Ovary (tissue), 9 donors: Measurements from ENCODE around the gene CDC42EP1. TPM values are rescaled to one million over a fixed set of nuclear protein-coding genes. Genes with fewer than 3 reads are reported as not detected.

Source experiments
- DNase-seq, 5 donors: peaks; one replicate each; pipeline ENCODE4 v3.0.0-alpha.2; 2019 to 2020
- H3K27ac ChIP-seq, 2 donors: fragments of 200-600 bp; one replicate each; pipeline versions ENCODE4 v1.5.1 to v1.8.0; 2019 to 2022
- H3K27me3 ChIP-seq: fragments of 200-600 bp; one replicate; pipeline ENCODE4 v1.8.0; 2022
- H3K36me3 ChIP-seq: fragments of 200-600 bp; sonication (generic); one replicate; pipeline ENCODE4 v1.5.1; 2019
- H3K4me1 ChIP-seq: one replicate; pipeline ENCODE4 v1.8.1; 2013; ENCODE audit warnings: mild to moderate bottlenecking, moderate library complexity; ENCODE audit not compliant: insufficient read depth
- H3K4me3 ChIP-seq: fragments of 200-600 bp; sonication (generic); one replicate; pipeline ENCODE4 v1.5.1; 2017
- H3K9me3 ChIP-seq, 2 donors: fragments of 200-600 bp in 1 of 2; sonication (generic) in 1 of 2; one replicate each; pipeline versions ENCODE4 v1.5.1 to v1.8.1; 2013 to 2019; ENCODE audit warnings: mild to moderate bottlenecking in 1 of 2, moderate library complexity in 1 of 2
- CTCF ChIP-seq, 3 donors: fragments of 450-650 bp in 2 of 3; fragments of 200-600 bp in 1 of 3; IDR thresholded peaks; one replicate each; pipeline versions ENCODE4 v1.5.1 to v1.8.0; 2016 to 2022; ENCODE audit warnings: antibody characterized with exemption in 3 of 3, mild to moderate bottlenecking in 1 of 3
- EP300 ChIP-seq: sonication (generic); formaldehyde crosslinking; IDR thresholded peaks from one replicate; pipeline ENCODE4 v1.6.1; 2017; ENCODE audit warnings: antibody characterized with exemption
- POLR2A ChIP-seq: fragments of 450-650 bp; IDR thresholded peaks from one replicate; pipeline ENCODE4 v1.6.1; 2017; ENCODE audit warnings: antibody characterized with exemption, mild to moderate bottlenecking, moderate library complexity
- WGBS, 3 donors: extraction: QIAGEN DNeasy Blood & Tissue Kit in 1 of 3; methylation state at CpG; one replicate each; pipeline versions ENCODE4 v1.1.5 to v1.1.7; 2013 to 2017; 5-methylcytosine and 5-hydroxymethylcytosine counted together
- intact Hi-C, 4 donors: fragments of 100-400 bp; cut with DNase I; formaldehyde crosslinking; loops; one replicate each; pipeline versions ENCODE4 v1.11.0 to v1.15.1; 2022 to 2023
- polyA plus RNA-seq, 2 donors: library from polyadenylated mRNA; stranded (reverse); fragments of 200-250 nt in 1 of 2; fragments of 350-450 nt in 1 of 2; fragmentation: Illumina TruSeq in 1 of 2; extraction: RNeasy Lipid Tissue Mini Kit (QIAGEN cat#74804) in 1 of 2; gene quantifications; one replicate each; pipeline ENCODE4 v1.2.3, GENCODE V29; 2013 to 2014
- total RNA-seq, 7 donors: library from RNA; depleted of rRNA in 2 of 7; stranded (reverse); fragments of >200 nt in 2 of 7; fragmentation: NEBNext Ultra II Directional in 3 of 7; extraction: Animal tissue kit (Norgen Biotek cat#: 25700) in 3 of 7; gene quantifications; one replicate each; pipeline versions ENCODE4 v1.1.0 to v1.2.4, GENCODE V29; 2016 to 2023
- donor health status: DM: no; HTN: no; CAD: no; lungs with moderate emphysema.
- donor health status: DM: no; HTN: no; CAD: no.
- donor health status: Bipolar disorder and iron deficiency.
- donor health status: DM: yes; HTN: yes; CAD: no.
- donor health status: DM: no; HTN: no; CAD: no.
- donor health status: DM: yes; HTN: yes; CAD: no.

CDC42EP1 gene
- total and polyA plus RNA-seq, 9 donors, result 3.4 to 125 (median 71.8) TPM

- peaks cover 20% of the 10 kb centered on the region for H3K4me1 ChIP-seq
- peak in 2 of 5 donors; percentile 37 to 43 for DNase-seq
- H3K27ac ChIP-seq, result peak overlapping the region in 1 of 2 donors; percentile 25
- intact Hi-C loops, result loop anchor here (2.0 kb wide), 3 partner anchors 22 to 28 kb away; no protein-coding TSS in a partner anchor
- TF ChIP-seq CTCF (IDR thresholded peaks at IDR 0.05) (no peak), EP300 (no peak), POLR2A (no peak)
- H3K27me3 ChIP-seq, result no peaks in the 10 kb centered on the region
- no peaks in the 10 kb centered on the region for H3K9me3 ChIP-seq
- 76 to 81% (median 77%) methylated on average over 25 to 28 of the region's 28 CpGs for WGBS, 3 donors
- no peak overlapping the region for H3K4me3 ChIP-seq
- peaks cover 4% of the 10 kb centered on the region for H3K36me3 ChIP-seq
These were observed 6.1 kb downstream of the CDC42EP1 start for GRCh38 chr22:37566329-37566837.

DNA sequence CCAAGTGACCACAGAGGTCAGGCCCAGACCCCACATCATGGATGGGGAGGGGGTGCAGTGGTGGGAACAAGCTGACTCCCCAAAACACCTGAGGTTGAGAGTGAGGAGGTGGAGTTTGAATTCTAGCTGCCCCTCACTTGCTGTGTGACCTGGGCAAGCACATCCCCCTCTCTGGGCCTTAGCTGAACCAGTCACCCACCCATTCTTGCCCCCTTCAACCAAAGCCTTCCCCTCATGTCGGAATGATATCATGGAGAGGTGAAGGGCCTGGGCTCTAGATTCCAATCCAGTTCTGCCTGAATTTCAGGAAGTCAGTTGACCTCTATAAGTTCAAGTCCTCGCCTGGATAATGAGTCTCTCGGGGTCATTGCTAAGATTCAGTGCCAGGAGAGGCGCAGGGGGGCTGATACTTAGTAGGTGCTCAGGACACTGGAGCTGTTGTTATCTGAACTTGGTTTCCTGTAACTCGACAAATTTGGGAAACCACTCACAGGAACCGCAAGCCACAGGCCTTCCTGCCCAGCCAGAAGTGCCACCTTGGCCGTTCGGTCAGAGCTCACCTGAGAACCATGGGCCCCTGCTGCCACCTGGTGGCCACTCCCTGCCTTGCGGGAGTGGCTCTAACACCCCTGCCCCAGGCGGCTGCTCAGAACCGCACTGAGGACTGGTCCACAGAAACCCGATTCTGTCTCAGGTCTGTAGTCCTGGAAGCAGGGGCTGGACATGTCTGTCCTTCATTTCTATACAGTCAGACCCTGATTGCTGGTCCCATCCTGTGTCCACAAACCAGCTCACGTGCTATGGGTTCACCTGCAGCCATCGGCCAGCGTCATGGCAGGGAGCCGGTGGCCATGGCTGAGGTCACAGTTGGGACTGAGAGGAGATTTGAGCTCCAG is 6.9 kb downstream of the CDC42EP1 start:
- DNase-seq, result peak; percentile 71 to 89 (median 87)
- intact Hi-C loops, result loop anchor here (2.0 kb wide), 3 partner anchors 22 to 28 kb away; no protein-coding TSS in a partner anchor
- Histone ChIP-seq H3K4me3 (no peak overlapping the region), H3K4me1 (peaks cover 17% of the 10 kb centered on the region), H3K27ac (peak overlapping the region in 1 of 2 donors; percentile 25), H3K36me3 (peaks cover 4% of the 10 kb centered on the region), H3K9me3 (no peaks in the 10 kb centered on the region), H3K27me3 (no peaks in the 10 kb centered on the region)
- TF ChIP-seq POLR2A (no peak), EP300 (no peak), CTCF (IDR thresholded peaks at IDR 0.05) (peak; percentile 87 to 96 (median 92))
- 44 to 56% (median 51%) methylated on average over 16 of the region's 16 CpGs for WGBS, 3 donors

GRCh38 chr22:37568012-37568411 is 7.7 kb downstream of the CDC42EP1 start:
- H3K27ac ChIP-seq, result no peak overlapping the region
- intact Hi-C loops, result no loop called here
- 83 to 85% (median 84%) methylated on average over 14 to 15 of the region's 15 CpGs for WGBS, 3 donors

More at GRCh38 chr22:37568012-37568411, 7.7 kb downstream of the CDC42EP1 start:
- DNase-seq, result peak in 2 of 5 donors; percentile 26 to 41
- H3K4me1 ChIP-seq, result peaks cover 15% of the 10 kb centered on the region
- H3K36me3 ChIP-seq, result peaks cover 4% of the 10 kb centered on the region
- TF ChIP-seq EP300 (no peak), CTCF (IDR thresholded peaks at IDR 0.05) (no peak), POLR2A (no peak)
- no peaks in the 10 kb centered on the region for H3K9me3 ChIP-seq
- H3K4me3 ChIP-seq, result no peak overlapping the region
- H3K27me3 ChIP-seq, result no peaks in the 10 kb centered on the region
